GM12878 (cell line): Measurements from ENCODE around the gene BLOC1S2. TPM values are rescaled to one million over a fixed set of nuclear protein-coding genes. Genes with fewer than 3 reads are reported as not detected.

ENCODE experiments used
- ATAC-seq: fragments of 200-7000 bp; cut with Tn5 transposase; 3 replicates; pipeline ENCODE4 v1.9.1; 2020; ENCODE audit warnings: mild to moderate bottlenecking, moderate library complexity
- Bru-seq: library from RNA; stranded (reverse); fragments of 400-500 nt; gene quantifications from one replicate; lab custom pipeline; 2021; lab: Mats Ljungman, UMichigan
- BruChase-seq, 2 experiments: library from RNA; stranded (reverse); fragments of 400-500 nt; gene quantifications; one replicate each; lab custom pipeline; 2021; lab: Mats Ljungman, UMichigan
- BruUV-seq: library from RNA; stranded (reverse); fragments of 400-500 nt; replicated peaks from 2 replicates; lab custom pipeline; 2021; lab: Mats Ljungman, UMichigan
- CTCF ChIA-PET: fragments of 300-600 bp; sonication (Branson Sonifier 250); formaldehyde crosslinking; extraction: SDS; loops from one replicate; lab custom pipeline; 2021; ENCODE audit warnings: inconsistent platforms; lab: Yijun Ruan, JAX
- POLR2A ChIA-PET: fragments of 350-600 bp; formaldehyde crosslinking; extraction: SDS; loops from one replicate; lab custom pipeline; 2021; ENCODE audit warnings: inconsistent platforms; lab: Charles Lee
- RAD21 ChIA-PET: fragments of 300-600 bp; sonication (Branson Sonifier 250); formaldehyde crosslinking; loops from one replicate; lab custom pipeline; 2023; ENCODE audit warnings: antibody characterized with exemption; ENCODE audit not compliant: unreplicated experiment; lab: Charles Lee
- SMC1A ChIA-PET: fragments of 300-600 bp; sonication (Branson Sonifier 250); formaldehyde crosslinking; loops from one replicate; lab custom pipeline; 2023; ENCODE audit not compliant: unreplicated experiment, uncharacterized antibody; lab: Charles Lee
- DNase-seq: peaks from one replicate; pipeline ENCODE4 v3.0.0-alpha.2; 2011; ENCODE audit warnings: low read depth, low spot score
- FAIRE-seq: peaks from 3 replicates; lab custom pipeline; 2011; peaks lifted over from hg19 to GRCh38; lab: Jason Lieb, UNC
- H2AFZ ChIP-seq: 2 replicates; pipeline ENCODE4 v1.6.0; 2011; ENCODE audit warnings: low read depth, low read length, control low read depth; ENCODE audit not compliant: control insufficient read depth
- H3K27ac ChIP-seq: 2 replicates; pipeline ENCODE4 v1.5.1; 2011; ENCODE audit warnings: control low read depth; ENCODE audit not compliant: control insufficient read depth, insufficient read depth
- H3K27me3 ChIP-seq, 2 experiments: replicated peaks in 1 of 2; 2 replicates each; pipeline versions ENCODE4 v1.6.0 to v1.6.1; 2011; ENCODE audit warnings: low read length in 1 of 2; ENCODE audit not compliant: control insufficient read depth in 2 of 2, insufficient read depth in 2 of 2
- H3K36me3 ChIP-seq, 2 experiments: 2 replicates each; pipeline ENCODE4 v1.5.1; 2011; ENCODE audit warnings: low read length in 1 of 2; ENCODE audit not compliant: control insufficient read depth in 2 of 2, insufficient read depth in 2 of 2
- H3K4me1 ChIP-seq: 2 replicates; pipeline ENCODE4 v1.6.1; 2011; ENCODE audit warnings: mild to moderate bottlenecking, low read length, moderate library complexity, mixed read lengths; ENCODE audit not compliant: control insufficient read depth, insufficient read depth
- H3K4me2 ChIP-seq: 2 replicates; pipeline ENCODE4 v1.6.0; 2011; ENCODE audit warnings: control low read depth; ENCODE audit not compliant: control insufficient read depth, insufficient read depth
- H3K4me3 ChIP-seq: fragments of 200-600 bp; sonication (generic); 2 replicates; pipeline ENCODE4 v1.5.1; 2016
- H3K79me2 ChIP-seq: 2 replicates; pipeline ENCODE4 v1.6.0; 2011; ENCODE audit warnings: low read length; ENCODE audit not compliant: control insufficient read depth, insufficient read depth
- H3K9ac ChIP-seq: 2 replicates; pipeline ENCODE4 v1.8.0; 2011; ENCODE audit warnings: low read length, control low read depth, mixed read lengths; ENCODE audit not compliant: control insufficient read depth, insufficient read depth
- H3K9me3 ChIP-seq: replicated peaks from 3 replicates; pipeline ENCODE4 v1.5.1; 2011; ENCODE audit warnings: mild to moderate bottlenecking, low read length; ENCODE audit not compliant: control insufficient read depth, insufficient read depth
- H4K20me1 ChIP-seq: 2 replicates; pipeline ENCODE4 v1.6.0; 2011; ENCODE audit not compliant: control insufficient read depth, insufficient read depth
- ATF7 ChIP-seq: fragments of 450-650 bp; IDR thresholded peaks from 2 replicates; pipeline ENCODE4 v1.6.1; 2016; ENCODE audit warnings: low read depth, mild to moderate bottlenecking
- BRCA1 ChIP-seq: IDR thresholded peaks from 2 replicates; pipeline ENCODE4 v1.6.1; 2011; ENCODE audit warnings: low read depth, low read length, improper control_type of control experiment
- CBX3 ChIP-seq: fragments of 200-600 bp; sonication (generic); IDR thresholded peaks from 2 replicates; pipeline ENCODE4 v1.6.1; 2016; ENCODE audit warnings: low read depth, borderline replicate concordance
- E2F8 ChIP-seq: fragments of 450-650 bp; IDR thresholded peaks from 2 replicates; pipeline ENCODE4 v1.6.1; 2018; ENCODE audit warnings: mild to moderate bottlenecking, low read depth, moderate library complexity; ENCODE audit not compliant: partially characterized antibody
- MXI1 ChIP-seq: fragments of 150-350 bp; IDR thresholded peaks from 2 replicates; pipeline ENCODE4 v1.6.1; 2011; ENCODE audit warnings: low read depth, mild to moderate bottlenecking, inconsistent platforms, low read length, improper control_type of control experiment
- RAD51 ChIP-seq: fragments of 450-650 bp; IDR thresholded peaks from 2 replicates; pipeline ENCODE4 v1.6.1; 2016; ENCODE audit warnings: moderate library complexity, mild to moderate bottlenecking, inconsistent platforms
- REST ChIP-seq: IDR thresholded peaks from 2 replicates; pipeline ENCODE4 v1.6.1; 2012; ENCODE audit warnings: mild to moderate bottlenecking, low read depth, low read length
- SP1 ChIP-seq: IDR thresholded peaks from one replicate; pipeline ENCODE4 v1.6.1; 2011; ENCODE audit warnings: low read depth, low read length
- SREBF1 ChIP-seq: IDR thresholded peaks from 2 replicates; pipeline ENCODE4 v1.6.1; 2012; ENCODE audit warnings: mild to moderate bottlenecking, low read length
- ZNF274 ChIP-seq: IDR thresholded peaks from one replicate; pipeline ENCODE4 v1.8.0; 2011; ENCODE audit not compliant: insufficient read length, insufficient read depth
- WGBS: methylation state at CpG from one replicate; pipeline ENCODE4 v1.1.6; 2016; ENCODE audit warnings: low lambda C conversion rate; ENCODE audit not compliant: insufficient replicate concordance, insufficient coverage; ENCODE audit errors: missing lambda C conversion rate; 5-methylcytosine and 5-hydroxymethylcytosine counted together
- in situ Hi-C: fragments of 300-500 bp; cut with MboI; formaldehyde crosslinking; loops from 9 replicates; pipeline ENCODE4 v1.14.3; 2018; ENCODE audit warnings: mixed read lengths
- intact Hi-C: fragments of 100-400 bp; cut with micrococcal nuclease; formaldehyde crosslinking; loops from one replicate; pipeline ENCODE4 v1.14.2; 2022; ENCODE audit not compliant: unreplicated experiment
- long read RNA-seq, 2 experiments: library from polyadenylated mRNA; unstranded; transcript quantifications; one replicate each; pipeline ENCODE4 v2.0.0, GENCODE V29; 2019 to 2020
- polyA minus RNA-seq, 3 experiments: library from RNA; depleted of rRNA, polyadenylated mRNA; stranded (reverse); fragments of >200 nt; gene quantifications; 2 replicates each; pipeline ENCODE4 v1.2.3, GENCODE V29; 2011
- polyA plus RNA-seq, 11 experiments: library from polyadenylated mRNA; depleted of rRNA in 4 of 11; unstranded in 6 of 11; stranded (reverse) in 5 of 11; fragments of >200 nt; fragmentation: Nextera tagmentation in 4 of 11; fragmentation: Illumina TruSeq in 1 of 11; extraction: Ambion mirVana in 4 of 11; extraction: Trizol in 1 of 11; gene quantifications; 1 replicate in 1 of 11; 2 replicates in 10 of 11; pipeline versions ENCODE4 v1.2.1 to v1.2.3, GENCODE V29; 2011 to 2016; ENCODE audit warnings: inconsistent platforms in 2 of 11, missing spikeins in 2 of 11, low read depth in 1 of 11
- total RNA-seq, 4 experiments: library from RNA; depleted of rRNA in 3 of 4; stranded (reverse); fragments of >200 nt in 3 of 4; fragmentation: Illumina TruSeq in 1 of 4; extraction: Trizol in 1 of 4; gene quantifications; 2 replicates each; pipeline versions ENCODE4 v1.2.1 to v1.2.3, GENCODE V29; 2013 to 2021

The BLOC1S2 gene
- total RNA-seq (2013; cell fraction: nucleolus; rRNA removed): 9.0 and 14.8 TPM in 2 replicates
- total RNA-seq (2014; rRNA removed): 75.0 and 79.8 TPM in 2 replicates
- 66.2 and 75.1 TPM in 2 replicates for total RNA-seq (2014; rRNA removed; fragmentation: Illumina TruSeq; extraction: Trizol)
- total RNA-seq (2021): 54.4 and 58.6 TPM in 2 replicates
- polyA plus RNA-seq (2011; ENCODE audit: low read depth): 37.9 TPM
- polyA plus RNA-seq (2011; rRNA removed): 71.7 and 117 TPM in 2 replicates
- polyA plus RNA-seq (2011; cell fraction: cytosol; rRNA removed): 24.1 and 29.0 TPM in 2 replicates
- polyA plus RNA-seq (2011; cell fraction: nucleus; rRNA removed): 17.1 and 21.6 TPM in 2 replicates
- 58.3 and 73.0 TPM in 2 replicates for polyA plus RNA-seq (2012)
- 66.9 and 71.3 TPM in 2 replicates for polyA plus RNA-seq (2014; fragmentation: Illumina TruSeq; extraction: Trizol)
- polyA plus RNA-seq (2014; fragmentation: Nextera tagmentation; extraction: Ambion mirVana): 100 to 1,000 TPM; 106 to 120 TPM
- 79.2 and 94.4 TPM in 2 replicates for polyA plus RNA-seq (2014; rRNA removed)
- polyA plus RNA-seq (2016; fragmentation: Nextera tagmentation; extraction: Ambion mirVana): 100 to 1,000 TPM; 147 to 164 TPM
- polyA minus RNA-seq (2011; rRNA and poly(A)+ RNA removed): 10.4 and 14.8 TPM in 2 replicates
- 5.7 and 10.3 TPM in 2 replicates for polyA minus RNA-seq (2011; cell fraction: cytosol; rRNA and poly(A)+ RNA removed)
- polyA minus RNA-seq (2011; cell fraction: nucleus; rRNA and poly(A)+ RNA removed): 6.6 and 7.6 TPM in 2 replicates
- percentile 89 among the genes with signal in this experiment for Bru-seq, nascent RNA
- BruChase-seq, experiment 1, labeled RNA remaining after a 6-hour chase: percentile 91 among the genes with signal in this experiment
- percentile 92 among the genes with signal in this experiment for BruChase-seq, experiment 2, labeled RNA remaining after a 2-hour chase
- long read RNA-seq, experiment 1, transcript BLOC1S2-202 (5 exons, 1,249 nt): major isoform, 64 of 80 reads
- long read RNA-seq, experiment 1, partial matches to known transcripts: 1 of 80 reads
- long read RNA-seq, experiment 1, other reads (novel, unspliced or antisense): 11 of 80 reads
- long read RNA-seq, experiment 2, transcript BLOC1S2-202 (5 exons, 1,249 nt): major isoform, 324 of 366 reads
- long read RNA-seq, experiment 2, transcript BLOC1S2-203 (4 exons, 2,024 nt): minor isoform, 9 of 366 reads
- long read RNA-seq, experiment 2, partial matches to known transcripts: 3 of 366 reads
- long read RNA-seq, experiment 2, other reads (novel, unspliced or antisense): 29 of 366 reads

GRCh38 chr10:100286051-100287033 lies at the start of gene BLOC1S2:
BLOC1S2 (minus strand) TSS chr10:100286680; CDS start chr10:100286659, 21 bp downstream.
- H3K4me2 ChIP-seq: peak within 1 kb of the TSS; percentile 96
- DNase-seq: peak; percentile 61
- POLR2A ChIA-PET: interaction anchor here (0.8 to 1.6 kb wide), 2 partner anchors 60 to 87 kb away, joined by 3 read pairs; partner anchors contain the start of gene SCD
- TSS peak; percentile 96 for BruUV-seq
- H3K79me2 ChIP-seq: peaks cover 47% of the 10 kb centered on the region
- peak; percentile 47 for FAIRE-seq
- RAD21 ChIA-PET: interaction anchor here (1.0 to 1.3 kb wide), 2 partner anchors 59 to 61 kb away, joined by 3 to 4 read pairs; partner anchors contain the start of gene SCD
- no peaks in the 10 kb centered on the region for H4K20me1 ChIP-seq
- peak within 1 kb of the TSS; percentile 98 for H2AFZ ChIP-seq
- peak within 1 kb of the TSS; percentile 92 for H3K4me3 ChIP-seq
- H3K4me1 ChIP-seq: peaks cover 8% of the 10 kb centered on the region; the same call in 1 of the 2 replicates
- H3K36me3 ChIP-seq: peaks cover 0 to 7% of the 10 kb centered on the region in 2 experiments; a peak in 2 of 4 replicates
- no peaks in the 10 kb centered on the region for H3K27me3 ChIP-seq
- SMC1A ChIA-PET: interaction anchor here (0.5 to 1.6 kb wide), 2 partner anchors 15 to 49 kb away, joined by 4 read pairs; no protein-coding TSS in a partner anchor
- intact Hi-C loops: loop anchor here (1.0 kb wide), 1 partner anchor 19 kb away; the partner anchor contains the start of gene CWF19L1
- under 1% methylated on average over 60 of the region's 63 CpGs for WGBS
- peak within 1 kb of the TSS; percentile 92 for H3K27ac ChIP-seq
- CTCF ChIA-PET: interaction anchor here (0.5 to 1.6 kb wide), 6 partner anchors 17 to 440 kb away, joined by 3 to 5 read pairs (median 3); no protein-coding TSS in a partner anchor
- in situ Hi-C loops: no loop called here
- peak; percentile 97 for ATAC-seq
- H3K9ac ChIP-seq: peak within 1 kb of the TSS; percentile 97
- no peaks in the 10 kb centered on the region for H3K9me3 ChIP-seq
- TF ChIP-seq E2F8: no peak
- TF ChIP-seq ZNF274: no peak
- no peak; the same call in 1 of the 2 replicates for TF ChIP-seq MXI1
- TF ChIP-seq REST: no peak
- 0 out of 2 replicates have a peak, but pooled peaks have one; percentile 41 for TF ChIP-seq ATF7
- TF ChIP-seq BRCA1: no peak
- TF ChIP-seq SREBF1: no peak
- TF ChIP-seq CBX3: no peak
- no peak for TF ChIP-seq SP1
- TF ChIP-seq RAD51: no peak
